GM12891 (cell line): ENCODE results near the gene FEM1C.

Experiments used
- PAX5 ChIP-seq: IDR thresholded peaks from 2 replicates; pipeline ENCODE4 v1.6.1; 2011; ENCODE audit warnings: low read length, moderate library complexity, mild to moderate bottlenecking; ENCODE audit not compliant: insufficient read depth, severe bottlenecking
- POLR2A ChIP-seq: IDR thresholded peaks from 2 replicates; pipeline ENCODE4 v1.6.1; 2011; ENCODE audit warnings: low read depth, low read length, control low read depth
- POLR2AphosphoS5 ChIP-seq: IDR thresholded peaks from 2 replicates; pipeline ENCODE4 v1.6.1; 2011; ENCODE audit warnings: low read depth, low read length, control low read depth
- POU2F2 ChIP-seq: IDR thresholded peaks from 2 replicates; pipeline ENCODE4 v1.6.1; 2011; ENCODE audit warnings: low read depth, mild to moderate bottlenecking, control low read depth, low read length, moderate library complexity
- SPI1 ChIP-seq: IDR thresholded peaks from 2 replicates; pipeline ENCODE4 v1.6.1; 2011; ENCODE audit warnings: low read depth, low read length, control low read depth
- TAF1 ChIP-seq: IDR thresholded peaks from 2 replicates; pipeline ENCODE4 v1.6.1; 2011; ENCODE audit warnings: low read depth, low read length, control low read depth

DNA sequence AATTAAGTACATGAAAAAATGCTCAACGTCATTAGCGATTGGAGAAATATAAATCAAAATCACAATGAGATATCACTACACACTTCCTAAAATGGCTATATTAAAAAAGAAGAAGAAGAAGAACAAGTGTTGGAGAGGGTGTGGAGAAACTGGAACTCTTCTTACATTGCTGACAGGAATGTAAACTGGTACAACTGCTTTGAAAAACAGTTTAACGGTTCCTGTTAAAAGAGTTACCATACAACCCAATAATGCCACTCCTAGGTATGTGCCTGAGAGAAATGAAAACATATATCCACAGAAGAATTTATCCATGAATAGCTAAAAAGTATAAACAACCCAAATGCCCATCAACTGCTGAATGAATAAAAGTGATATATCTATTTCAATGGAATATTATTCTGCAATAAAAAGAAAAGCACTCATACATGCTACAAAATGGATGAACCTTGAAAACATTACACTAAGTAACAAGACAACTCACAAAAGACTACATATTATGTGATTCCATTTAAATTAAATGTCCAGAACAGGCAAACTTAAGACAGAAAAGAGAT lies 9.0 kb downstream of the FEM1C start:
- TF ChIP-seq POLR2A (no peak), TAF1 (no peak), POLR2AphosphoS5 (no peak), POU2F2 (no peak), SPI1 (no peak), PAX5 (no peak)
